ENCODE measurements around the gene USPL1. TPM values are rescaled to one million over a fixed set of nuclear protein-coding genes. Genes with fewer than 3 reads are reported as not detected.

The USPL1 gene
- polyA plus RNA-seq, 1 donor from 2014 or later, result 60.1 TPM

GRCh38 chr13:30660796-30661195 is 43.1 kb downstream of the USPL1 start:
- H3K27me3 ChIP-seq (ENCODE audit: insufficient read depth, low read depth, low read length), result no peaks in the 10 kb centered on the region
- H3K9me3 ChIP-seq (ENCODE audit: low read length), result no peaks in the 10 kb centered on the region
- H3K9ac ChIP-seq (ENCODE audit: low read length), result no peak overlapping the region
- H2AFZ ChIP-seq (ENCODE audit: low read depth, low read length), result no peak overlapping the region
- H3K36me3 ChIP-seq (ENCODE audit: insufficient read depth, low read length), result peaks cover 16% of the 10 kb centered on the region
- no peak overlapping the region for H3K27ac ChIP-seq (ENCODE audit: low read length)
- H3K79me2 ChIP-seq (replicated peaks; ENCODE audit: insufficient read depth, low read length), result no peaks in the 10 kb centered on the region
- H4K20me1 ChIP-seq (ENCODE audit: insufficient read depth), result no peaks in the 10 kb centered on the region
- no peak for TF ChIP-seq MXI1 (conservative IDR thresholded peaks at IDR 0.05; ENCODE audit: poor library complexity, severe bottlenecking)
- no peak for TF ChIP-seq RAD21 (conservative IDR thresholded peaks at IDR 0.05)
- no peak for TF ChIP-seq TAF1 (IDR thresholded peaks at IDR 0.05; ENCODE audit: low read depth)
- TF ChIP-seq POLR2AphosphoS5 (IDR thresholded peaks at IDR 0.05), result no peak
- no peak for TF ChIP-seq EZH2 (IDR thresholded peaks at IDR 0.05; ENCODE audit: borderline replicate concordance, insufficient read depth, low read length, poor library complexity, severe bottlenecking)
- no peak overlapping the region for H3K4me2 ChIP-seq (ENCODE audit: low read length)
- no peak overlapping the region for H3K4me3 ChIP-seq (ENCODE audit: low read length)
- no peaks in the 10 kb centered on the region for H3F3A ChIP-seq (ENCODE audit: insufficient read depth, low read length, poor library complexity, severe bottlenecking)
- H3K9me2 ChIP-seq (ENCODE audit: insufficient read depth, low read length), result no peaks in the 10 kb centered on the region

- no peaks in the 10 kb centered on the region for H3K36me3 ChIP-seq (ENCODE audit: insufficient read depth, low read length)
- H3K9me2 ChIP-seq (ENCODE audit: insufficient read depth, low read length), result no peaks in the 10 kb centered on the region
- TF ChIP-seq RAD21 (conservative IDR thresholded peaks at IDR 0.05) (no peak), TAF1 (IDR thresholded peaks at IDR 0.05; ENCODE audit: low read depth) (no peak), REST (IDR thresholded peaks at IDR 0.05; ENCODE audit: borderline replicate concordance) (no peak), EZH2 (IDR thresholded peaks at IDR 0.05; ENCODE audit: borderline replicate concordance, insufficient read depth, low read length, poor library complexity, severe bottlenecking) (no peak), SMC3 (conservative IDR thresholded peaks at IDR 0.05; ENCODE audit: poor library complexity) (no peak), POLR2AphosphoS5 (IDR thresholded peaks at IDR 0.05) (no peak), EP300 (conservative IDR thresholded peaks at IDR 0.05; ENCODE audit: poor library complexity, severe bottlenecking) (no peak), MXI1 (conservative IDR thresholded peaks at IDR 0.05; ENCODE audit: poor library complexity, severe bottlenecking) (no peak)
- TF ChIP-seq, protein P1, sequence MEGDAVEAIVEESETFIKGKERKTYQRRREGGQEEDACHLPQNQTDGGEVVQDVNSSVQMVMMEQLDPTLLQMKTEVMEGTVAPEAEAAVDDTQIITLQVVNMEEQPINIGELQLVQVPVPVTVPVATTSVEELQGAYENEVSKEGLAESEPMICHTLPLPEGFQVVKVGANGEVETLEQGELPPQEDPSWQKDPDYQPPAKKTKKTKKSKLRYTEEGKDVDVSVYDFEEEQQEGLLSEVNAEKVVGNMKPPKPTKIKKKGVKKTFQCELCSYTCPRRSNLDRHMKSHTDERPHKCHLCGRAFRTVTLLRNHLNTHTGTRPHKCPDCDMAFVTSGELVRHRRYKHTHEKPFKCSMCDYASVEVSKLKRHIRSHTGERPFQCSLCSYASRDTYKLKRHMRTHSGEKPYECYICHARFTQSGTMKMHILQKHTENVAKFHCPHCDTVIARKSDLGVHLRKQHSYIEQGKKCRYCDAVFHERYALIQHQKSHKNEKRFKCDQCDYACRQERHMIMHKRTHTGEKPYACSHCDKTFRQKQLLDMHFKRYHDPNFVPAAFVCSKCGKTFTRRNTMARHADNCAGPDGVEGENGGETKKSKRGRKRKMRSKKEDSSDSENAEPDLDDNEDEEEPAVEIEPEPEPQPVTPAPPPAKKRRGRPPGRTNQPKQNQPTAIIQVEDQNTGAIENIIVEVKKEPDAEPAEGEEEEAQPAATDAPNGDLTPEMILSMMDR (IDR thresholded peaks at IDR 0.05; ENCODE audit: poor library complexity, severe bottlenecking), result no peak
- H3K27ac ChIP-seq (ENCODE audit: low read length), result no peak overlapping the region
- no peak overlapping the region for H3K4me2 ChIP-seq (ENCODE audit: low read length)
- no peaks in the 10 kb centered on the region for H3F3A ChIP-seq (ENCODE audit: insufficient read depth, low read length, poor library complexity, severe bottlenecking)
- no peaks in the 10 kb centered on the region for H3K79me2 ChIP-seq (replicated peaks; ENCODE audit: insufficient read depth, low read length)
- no peak overlapping the region for H3K9ac ChIP-seq (ENCODE audit: low read length)
- no peak overlapping the region for H3K4me3 ChIP-seq (ENCODE audit: low read length)
- no peaks in the 10 kb centered on the region for H4K20me1 ChIP-seq (ENCODE audit: insufficient read depth)
- H3K9me3 ChIP-seq (ENCODE audit: low read length), result no peaks in the 10 kb centered on the region
- no peak overlapping the region for H2AFZ ChIP-seq (ENCODE audit: low read depth, low read length)
- H3K27me3 ChIP-seq (ENCODE audit: insufficient read depth, low read depth, low read length), result no peaks in the 10 kb centered on the region
Observed at GRCh38 chr13:30664689-30665275, 47.1 kb downstream of the USPL1 start.

Data from neural cell (in vitro differentiated cells).